Panc1 (cell line): ENCODE measurements around the gene PACC1. TPM values are rescaled to one million over a fixed set of nuclear protein-coding genes. Genes with fewer than 3 reads are reported as not detected.
"Not testable (repeated sequence)": the region's sequence is repeated elsewhere in the genome, so short reads cannot be mapped to it uniquely, and the experiment has no call there.

Experiments used
- ATAC-seq: fragments of 200-7000 bp; cut with Tn5 transposase; 2 replicates; pipeline ENCODE4 v1.9.1; 2020; ENCODE audit warnings: mild to moderate bottlenecking, moderate library complexity
- BruUV-seq: library from RNA; stranded (reverse); fragments of 400-500 nt; replicated peaks from 2 replicates; lab custom pipeline; 2021; lab: Mats Ljungman, UMichigan
- CTCF ChIA-PET: fragments of 300-600 bp; sonication (Branson Sonifier 250); formaldehyde crosslinking; loops from one replicate; lab custom pipeline; 2022; ENCODE audit warnings: antibody characterized with exemption; lab: Charles Lee
- POLR2A ChIA-PET: fragments of 300-600 bp; sonication (Branson Sonifier 250); formaldehyde crosslinking; loops from one replicate; lab custom pipeline; 2022; ENCODE audit warnings: antibody characterized with exemption; lab: Charles Lee
- DNase-seq: peaks from one replicate; pipeline ENCODE4 v3.0.0-alpha.2; 2010; ENCODE audit warnings: low read depth, low spot score
- H3K27ac ChIP-seq: 2 replicates; pipeline ENCODE4 v1.5.1; 2011; ENCODE audit warnings: mild to moderate bottlenecking, low read length, inconsistent platforms
- H3K27me3 ChIP-seq: fragments of 200-500 bp; sonication (Bioruptor generic); 2 replicates; pipeline ENCODE4 v1.6.0; 2014; ENCODE audit warnings: low read length, inconsistent platforms; ENCODE audit not compliant: control insufficient read depth, insufficient read depth
- H3K36me3 ChIP-seq: fragments of 200-500 bp; sonication (Bioruptor generic); 2 replicates; pipeline ENCODE4 v1.5.1; 2014; ENCODE audit warnings: inconsistent platforms, mild to moderate bottlenecking, low read length, moderate library complexity; ENCODE audit not compliant: control insufficient read depth, insufficient read depth
- H3K4me1 ChIP-seq: 2 replicates; pipeline ENCODE4 v1.5.1; 2011; ENCODE audit warnings: inconsistent platforms, mild to moderate bottlenecking, low read length, moderate library complexity; ENCODE audit not compliant: control insufficient read depth, insufficient read depth
- H3K4me3 ChIP-seq, 2 experiments: 2 replicates each; pipeline ENCODE4 v1.5.1; 2011 to 2012; ENCODE audit warnings: low read depth in 2 of 2, low read length in 2 of 2, mild to moderate bottlenecking in 2 of 2, inconsistent platforms in 1 of 2, moderate library complexity in 1 of 2
- H3K9me3 ChIP-seq: fragments of 200-500 bp; sonication (Bioruptor generic); 2 replicates; pipeline ENCODE4 v1.5.1; 2014; ENCODE audit warnings: low read depth, mild to moderate bottlenecking, inconsistent platforms, low read length, moderate library complexity; ENCODE audit not compliant: control insufficient read depth, insufficient read depth
- POLR2AphosphoS5 ChIP-seq: IDR thresholded peaks from 2 replicates; pipeline ENCODE4 v1.6.1; 2012; ENCODE audit warnings: mild to moderate bottlenecking, low read depth, low read length, moderate library complexity
- SIN3A ChIP-seq: IDR thresholded peaks from 2 replicates; pipeline ENCODE4 v1.6.1; 2012; ENCODE audit warnings: low read depth, mild to moderate bottlenecking, low read length, moderate library complexity, borderline replicate concordance; ENCODE audit not compliant: insufficient read depth
- TCF7L2 ChIP-seq: IDR thresholded peaks from 2 replicates; pipeline ENCODE4 v1.6.1; 2011; ENCODE audit warnings: mild to moderate bottlenecking, low read depth, low read length, inconsistent platforms
- in situ Hi-C: cut with HindIII; loops from 2 replicates; pipeline ENCODE4 v1.10.0; 2016; ENCODE audit warnings: low sequenced_read_pairs, low pct_unique_long_range_greater_than_20kb
- intact Hi-C: fragments of 100-400 bp; cut with micrococcal nuclease; formaldehyde crosslinking; loops from one replicate; pipeline ENCODE4 v1.10.0; 2022; ENCODE audit not compliant: unreplicated experiment
- total RNA-seq: library from RNA; stranded (reverse); gene quantifications from one replicate; pipeline ENCODE4 v1.2.1, GENCODE V29; 2021; ENCODE audit not compliant: unreplicated experiment
- TF ChIP-seq, protein P1 (sequence below): fragments of 450-650 bp; IDR thresholded peaks from 2 replicates; pipeline ENCODE4 v1.5.1; 2017; ENCODE audit warnings: mild to moderate bottlenecking
- TF ChIP-seq, protein P2 (sequence below), 2 experiments: IDR thresholded peaks; 2 replicates each; pipeline ENCODE4 v1.6.1; 2011 to 2012; ENCODE audit warnings: low read depth in 2 of 2, control low read depth in 1 of 2, low read length in 1 of 2, mild to moderate bottlenecking in 1 of 2, moderate library complexity in 1 of 2; ENCODE audit not compliant: insufficient read depth in 1 of 2

PACC1 gene
- total RNA-seq, 1 experiment from 2014 or later = 11.5 TPM

- POLR2A ChIA-PET = no interaction called here
- no peak for DNase-seq
Measured at GRCh38 chr1:212326541-212326940, 88.1 kb downstream of the PACC1 start.

GRCh38 chr1:212323066-212323465, 91.6 kb downstream of the PACC1 start:
- TF ChIP-seq TCF7L2 (no peak), SIN3A (no peak), POLR2AphosphoS5 (no peak)
- TF ChIP-seq, protein P1, sequence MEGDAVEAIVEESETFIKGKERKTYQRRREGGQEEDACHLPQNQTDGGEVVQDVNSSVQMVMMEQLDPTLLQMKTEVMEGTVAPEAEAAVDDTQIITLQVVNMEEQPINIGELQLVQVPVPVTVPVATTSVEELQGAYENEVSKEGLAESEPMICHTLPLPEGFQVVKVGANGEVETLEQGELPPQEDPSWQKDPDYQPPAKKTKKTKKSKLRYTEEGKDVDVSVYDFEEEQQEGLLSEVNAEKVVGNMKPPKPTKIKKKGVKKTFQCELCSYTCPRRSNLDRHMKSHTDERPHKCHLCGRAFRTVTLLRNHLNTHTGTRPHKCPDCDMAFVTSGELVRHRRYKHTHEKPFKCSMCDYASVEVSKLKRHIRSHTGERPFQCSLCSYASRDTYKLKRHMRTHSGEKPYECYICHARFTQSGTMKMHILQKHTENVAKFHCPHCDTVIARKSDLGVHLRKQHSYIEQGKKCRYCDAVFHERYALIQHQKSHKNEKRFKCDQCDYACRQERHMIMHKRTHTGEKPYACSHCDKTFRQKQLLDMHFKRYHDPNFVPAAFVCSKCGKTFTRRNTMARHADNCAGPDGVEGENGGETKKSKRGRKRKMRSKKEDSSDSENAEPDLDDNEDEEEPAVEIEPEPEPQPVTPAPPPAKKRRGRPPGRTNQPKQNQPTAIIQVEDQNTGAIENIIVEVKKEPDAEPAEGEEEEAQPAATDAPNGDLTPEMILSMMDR = no peak
- TF ChIP-seq, protein P2, sequence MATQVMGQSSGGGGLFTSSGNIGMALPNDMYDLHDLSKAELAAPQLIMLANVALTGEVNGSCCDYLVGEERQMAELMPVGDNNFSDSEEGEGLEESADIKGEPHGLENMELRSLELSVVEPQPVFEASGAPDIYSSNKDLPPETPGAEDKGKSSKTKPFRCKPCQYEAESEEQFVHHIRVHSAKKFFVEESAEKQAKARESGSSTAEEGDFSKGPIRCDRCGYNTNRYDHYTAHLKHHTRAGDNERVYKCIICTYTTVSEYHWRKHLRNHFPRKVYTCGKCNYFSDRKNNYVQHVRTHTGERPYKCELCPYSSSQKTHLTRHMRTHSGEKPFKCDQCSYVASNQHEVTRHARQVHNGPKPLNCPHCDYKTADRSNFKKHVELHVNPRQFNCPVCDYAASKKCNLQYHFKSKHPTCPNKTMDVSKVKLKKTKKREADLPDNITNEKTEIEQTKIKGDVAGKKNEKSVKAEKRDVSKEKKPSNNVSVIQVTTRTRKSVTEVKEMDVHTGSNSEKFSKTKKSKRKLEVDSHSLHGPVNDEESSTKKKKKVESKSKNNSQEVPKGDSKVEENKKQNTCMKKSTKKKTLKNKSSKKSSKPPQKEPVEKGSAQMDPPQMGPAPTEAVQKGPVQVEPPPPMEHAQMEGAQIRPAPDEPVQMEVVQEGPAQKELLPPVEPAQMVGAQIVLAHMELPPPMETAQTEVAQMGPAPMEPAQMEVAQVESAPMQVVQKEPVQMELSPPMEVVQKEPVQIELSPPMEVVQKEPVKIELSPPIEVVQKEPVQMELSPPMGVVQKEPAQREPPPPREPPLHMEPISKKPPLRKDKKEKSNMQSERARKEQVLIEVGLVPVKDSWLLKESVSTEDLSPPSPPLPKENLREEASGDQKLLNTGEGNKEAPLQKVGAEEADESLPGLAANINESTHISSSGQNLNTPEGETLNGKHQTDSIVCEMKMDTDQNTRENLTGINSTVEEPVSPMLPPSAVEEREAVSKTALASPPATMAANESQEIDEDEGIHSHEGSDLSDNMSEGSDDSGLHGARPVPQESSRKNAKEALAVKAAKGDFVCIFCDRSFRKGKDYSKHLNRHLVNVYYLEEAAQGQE (IDR thresholded peaks at IDR 0.05; ENCODE audit: insufficient read depth in 1 of 2, low read depth in 2 of 2, low read length in 1 of 2) = no peak
- intact Hi-C loops = no loop called here
- Histone ChIP-seq H3K36me3 (no peaks in the 10 kb centered on the region), H3K27me3 (no peaks in the 10 kb centered on the region), H3K9me3 (no peaks in the 10 kb centered on the region), H3K4me3 (no peak overlapping the region), H3K27ac (no peak overlapping the region), H3K4me1 (no peaks in the 10 kb centered on the region)
- POLR2A ChIA-PET = no interaction called here
- DNase-seq (no peak), ATAC-seq (no peak)
- in situ Hi-C loops = no loop called here
- CTCF ChIA-PET = no interaction called here
- no TSS peak for BruUV-seq

More at GRCh38 chr1:212326541-212326940, 88.1 kb downstream of the PACC1 start:
- CTCF ChIA-PET = no interaction called here
- Histone ChIP-seq H3K4me3 (no peak overlapping the region), H3K9me3 (no peaks in the 10 kb centered on the region), H3K27ac (no peak overlapping the region), H3K27me3 (no peaks in the 10 kb centered on the region), H3K4me1 (no peaks in the 10 kb centered on the region), H3K36me3 (no peaks in the 10 kb centered on the region)
- ATAC-seq = no peak
- TF ChIP-seq, protein P1 = no peak
- in situ Hi-C loops (no loop called here), intact Hi-C loops (no loop called here)
- BruUV-seq = no TSS peak

GRCh38 chr1:212321031-212321430, 93.7 kb downstream of the PACC1 start:
- DNase-seq, H3K9me3 ChIP-seq, H3K27me3 ChIP-seq, BruUV-seq, ATAC-seq, POLR2A ChIA-PET, H3K4me3 ChIP-seq, H3K4me1 ChIP-seq, CTCF ChIA-PET, in situ Hi-C loops, H3K36me3 ChIP-seq, intact Hi-C loops, H3K27ac ChIP-seq: not testable (repeated sequence)
